Upper lobe of left lung (tissue), 6 donors: Measurements from ENCODE around the gene POPDC2. TPM values are rescaled to one million over a fixed set of nuclear protein-coding genes. Genes with fewer than 3 reads are reported as not detected.
A peak's percentile ranks its signal among the peaks of the same experiment; 100 is the strongest.

Experiments used
- ATAC-seq, 2 donors: fragments of 200-7000 bp; cut with Tn5 transposase; one replicate each; pipeline ENCODE4 v1.9.1; 2022; ENCODE audit warnings: mild to moderate bottlenecking in 2 of 2, moderate library complexity in 2 of 2; ENCODE audit not compliant: low FRiP score in 2 of 2
- DNase-seq, 2 donors: peaks; one replicate each; pipeline ENCODE4 v3.0.0-alpha.2; 2019 to 2020
- H3K27ac ChIP-seq, 4 donors: fragments of 200-600 bp; sonication (generic); one replicate each; pipeline ENCODE4 v1.5.1; 2016 to 2019
- H3K27me3 ChIP-seq, 4 donors: fragments of 200-600 bp; sonication (generic); one replicate each; pipeline ENCODE4 v1.5.1; 2017 to 2019
- H3K36me3 ChIP-seq, 4 donors: fragments of 200-600 bp; sonication (generic); one replicate each; pipeline ENCODE4 v1.5.1; 2016 to 2019
- H3K4me1 ChIP-seq, 4 donors: fragments of 200-600 bp; sonication (generic); one replicate each; pipeline ENCODE4 v1.5.1; 2018 to 2019
- H3K4me3 ChIP-seq, 4 donors: fragments of 200-600 bp; sonication (generic); one replicate each; pipeline ENCODE4 v1.5.1; 2017 to 2019; ENCODE audit warnings: mild to moderate bottlenecking in 2 of 4, moderate library complexity in 1 of 4
- H3K9me3 ChIP-seq, 4 donors: fragments of 200-600 bp; sonication (generic); one replicate each; pipeline ENCODE4 v1.5.1; 2018 to 2019
- CTCF ChIP-seq, 6 experiments: fragments of 450-650 bp in 4 of 6; fragments of 200-600 bp in 2 of 6; sonication (generic) in 2 of 6; IDR thresholded peaks; one replicate each; pipeline ENCODE4 v1.5.1; 2016 to 2019; ENCODE audit warnings: antibody characterized with exemption in 6 of 6
- EP300 ChIP-seq, 4 donors: sonication (generic); formaldehyde crosslinking; IDR thresholded peaks; one replicate each; pipeline ENCODE4 v1.5.1; 2017; ENCODE audit warnings: antibody characterized with exemption in 4 of 4, control low read depth in 2 of 4
- POLR2A ChIP-seq, 4 donors: fragments of 450-650 bp; IDR thresholded peaks; one replicate each; pipeline ENCODE4 v1.5.1; 2016 to 2017; ENCODE audit warnings: antibody characterized with exemption in 4 of 4, mild to moderate bottlenecking in 2 of 4
- POLR2AphosphoS5 ChIP-seq, 2 donors: sonication (generic); formaldehyde crosslinking; IDR thresholded peaks; one replicate each; pipeline ENCODE4 v1.5.1; 2017; ENCODE audit warnings: antibody characterized with exemption in 2 of 2
- WGBS, 2 donors: methylation state at CpG; one replicate each; pipeline ENCODE4 v1.1.5; 2017 to 2018; 5-methylcytosine and 5-hydroxymethylcytosine counted together
- total RNA-seq, 6 donors: library from RNA; depleted of rRNA in 4 of 6; stranded (reverse); fragments of >200 nt in 4 of 6; gene quantifications; one replicate each; pipeline versions ENCODE4 v1.1.0 to v1.2.1, GENCODE V29; 2016 to 2021
- donor health status: DM: no; HTN: no; CAD: no; lungs with moderate emphysema.
- donor health status: DM: no; HTN: yes; CAD: no; lungs with severe emphysema.

POPDC2 gene
- total RNA-seq, 6 donors from 2014 or later = 2.0 to 5.2 (median 2.2) TPM

GRCh38 chr3:119643528-119643927 is 16.9 kb downstream of the POPDC2 start:
- Histone ChIP-seq H3K27ac (peak overlapping the region in 1 of 4 donors; percentile 3), H3K4me1 (peaks cover 5 to 20% (median 18%) of the 10 kb centered on the region in 4 donors), H3K36me3 (no peaks in the 10 kb centered on the region), H3K4me3 (no peak overlapping the region), H3K27me3 (no peaks in the 10 kb centered on the region), H3K9me3 (no peaks in the 10 kb centered on the region)
- DNase-seq = no peak
- peak in 1 of 2 donors; percentile 50 for ATAC-seq
- 96 to 100% methylated on average over 2 of the region's 2 CpGs for WGBS, 2 donors
- TF ChIP-seq POLR2A (IDR thresholded peaks at IDR 0.05) (no peak), POLR2AphosphoS5 (IDR thresholded peaks at IDR 0.05) (no peak), EP300 (IDR thresholded peaks at IDR 0.05) (no peak), CTCF (IDR thresholded peaks at IDR 0.05) (no peak)

- Histone ChIP-seq H3K4me1 (peaks cover 2 to 21% (median 16%) of the 10 kb centered on the region in 4 donors), H3K9me3 (no peaks in the 10 kb centered on the region), H3K36me3 (no peaks in the 10 kb centered on the region), H3K4me3 (no peak overlapping the region), H3K27ac (peak overlapping the region in 1 of 4 donors; percentile 3), H3K27me3 (no peaks in the 10 kb centered on the region)
- DNase-seq = no peak
- no peak for TF ChIP-seq POLR2A (IDR thresholded peaks at IDR 0.05)
- no peak for TF ChIP-seq CTCF (IDR thresholded peaks at IDR 0.05)
- TF ChIP-seq POLR2AphosphoS5 (IDR thresholded peaks at IDR 0.05) = no peak
- TF ChIP-seq EP300 (IDR thresholded peaks at IDR 0.05) = no peak
- 69 to 87% methylated on average over 5 of the region's 5 CpGs for WGBS, 2 donors
- ATAC-seq = no peak
Observed at GRCh38 chr3:119642746-119643473, 17.5 kb downstream of the POPDC2 start.

GRCh38 chr3:119641416-119641815 is 19.0 kb downstream of the POPDC2 start:
- TF ChIP-seq POLR2AphosphoS5 (IDR thresholded peaks at IDR 0.05) = no peak
- Histone ChIP-seq H3K27ac (no peak overlapping the region), H3K4me3 (no peak overlapping the region), H3K9me3 (no peaks in the 10 kb centered on the region), H3K36me3 (no peaks in the 10 kb centered on the region), H3K4me1 (peaks cover 9 to 25% (median 20%) of the 10 kb centered on the region in 4 donors), H3K27me3 (no peaks in the 10 kb centered on the region)
- no peak for DNase-seq
- WGBS, 2 donors = 96 to 97% methylated on average over 2 of the region's 2 CpGs
- no peak for ATAC-seq

- 82 to 90% methylated on average over 2 of the region's 2 CpGs for WGBS, 2 donors
- Histone ChIP-seq H3K9me3 (no peaks in the 10 kb centered on the region), H3K4me1 (peaks cover 20 to 34% (median 26%) of the 10 kb centered on the region in 4 donors), H3K4me3 (no peak overlapping the region), H3K27me3 (no peaks in the 10 kb centered on the region), H3K27ac (peak overlapping the region; percentile 79 to 93 (median 85)), H3K36me3 (no peaks in the 10 kb centered on the region)
- DNase-seq = no peak
- TF ChIP-seq CTCF (IDR thresholded peaks at IDR 0.05) (no peak), POLR2A (IDR thresholded peaks at IDR 0.05) (no peak), POLR2AphosphoS5 (IDR thresholded peaks at IDR 0.05) (no peak), EP300 (IDR thresholded peaks at IDR 0.05) (no peak)
- no peak for ATAC-seq
Observed at GRCh38 chr3:119639494-119640350, 20.7 kb downstream of the POPDC2 start.
